ENCODE measurements around the gene RSPO4. TPM values are rescaled to one million over a fixed set of nuclear protein-coding genes. Genes with fewer than 3 reads are reported as not detected.

The RSPO4 gene
- total and polyA plus RNA-seq, 9 of the 15 experiments (the other 6 are each of a cell fraction or from before 2014, with no cell fraction given), result 0.04 to 0.34 TPM; not detected in 7

- Histone ChIP-seq H3K9ac (ENCODE audit: insufficient read depth in 1 of 2, low read depth in 2 of 2, low read length in 2 of 2) (no peak overlapping the region), H3K4me1 (replicated peaks in 1 of 2; ENCODE audit: control insufficient read depth in 2 of 2, insufficient read depth in 2 of 2, low read length in 2 of 2) (peaks cover 4% of the 10 kb centered on the region in 2 experiments; a peak in 4 of 5 replicates), H3K79me2 (ENCODE audit: control insufficient read depth, insufficient read depth, low read length) (no peaks in the 10 kb centered on the region), H3K4me3 (no peak overlapping the region), H3K36me3 (ENCODE audit: control insufficient read depth, insufficient read depth, low read length) (no peaks in the 10 kb centered on the region), H2AFZ (ENCODE audit: low read depth, low read length) (no peak overlapping the region), H3K9me3 (replicated peaks; ENCODE audit: control insufficient read depth, insufficient read depth, low read depth, low read length) (no peaks in the 10 kb centered on the region), H3K27ac (ENCODE audit: extremely low read depth, low read depth, low read length) (no peak overlapping the region), H3K4me2 (ENCODE audit: insufficient read depth, low read length) (no peak overlapping the region), H3K9me1 (ENCODE audit: control insufficient read depth, insufficient read depth, low read length) (no peaks in the 10 kb centered on the region), H4K20me1 (replicated peaks; ENCODE audit: control insufficient read depth, insufficient read depth, low read length) (no peaks in the 10 kb centered on the region), H3K27me3 (ENCODE audit: control insufficient read depth in 2 of 2, insufficient read depth in 2 of 2, low read length in 2 of 2) (peaks cover 0 to 18% of the 10 kb centered on the region in 2 experiments; a peak in 3 of 5 replicates)
- no peak for FAIRE-seq
- intact Hi-C loops (cut with micrococcal nuclease) (loop anchor here (5.0 to 10.0 kb wide), 2 partner anchors 153 to 245 kb away; no protein-coding TSS in a partner anchor), in situ Hi-C loops (cut with MboI) (loop anchor here (5.0 kb wide), 1 partner anchor 158 kb away; no protein-coding TSS in a partner anchor)
- ChIA-PET POLR2A (interaction anchor here (0.6 to 1.3 kb wide), 3 partner anchors 151 to 262 kb away, joined by 3 read pairs; no protein-coding TSS in a partner anchor), CTCF (ENCODE audit: low intra/inter-chr PET ratio) (no interaction called here)
- no peak for TF ChIP-seq ZNF217 (CRISPR knock-in tag; IDR thresholded peaks at IDR 0.05)
- no peak for TF ChIP-seq ZKSCAN8 (CRISPR knock-in tag; IDR thresholded peaks at IDR 0.05)
- TF ChIP-seq HNRNPLL (IDR thresholded peaks at IDR 0.05; ENCODE audit: low read depth, low read length, poor library complexity, severe bottlenecking), result no peak
- TF ChIP-seq ZFP1 (CRISPR knock-in tag; IDR thresholded peaks at IDR 0.05), result no peak
- no peak for TF ChIP-seq HOXB6 (CRISPR knock-in tag; IDR thresholded peaks at IDR 0.05; ENCODE audit: borderline replicate concordance)
- no TSS peak for BruUV-seq (replicated peaks)
- no peak for ATAC-seq
- 2% methylated on average over 4 of the region's 4 CpGs for WGBS (ENCODE audit: insufficient coverage, low coverage, missing lambda C conversion rate)
- no peak for DNase-seq (ENCODE audit: extremely low read depth in 1 of 4, low spot score in 3 of 4)
Measured at GRCh38 chr20:969868-970267, 32.2 kb downstream of the RSPO4 start.
